IPS DF 6.9 (cell line): ENCODE data around the gene BRMS1.
"Not testable (repeated sequence)": the region's sequence is repeated elsewhere in the genome, so short reads cannot be mapped to it uniquely, and the experiment has no call there.

ENCODE experiments used
- DNase-seq: peaks from one replicate; pipeline ENCODE4 v3.0.0-alpha.2; 2013; ENCODE audit warnings: low read depth, low spot score
- H3K27ac ChIP-seq: one replicate; pipeline ENCODE4 v1.5.1; 2013; ENCODE audit warnings: low read length, control low read depth
- H3K27me3 ChIP-seq: 2 replicates; pipeline ENCODE4 v1.6.1; 2013; ENCODE audit warnings: mild to moderate bottlenecking, low read length; ENCODE audit not compliant: control insufficient read depth, insufficient read depth
- H3K36me3 ChIP-seq: 2 replicates; pipeline ENCODE4 v1.6.1; 2013; ENCODE audit warnings: low read length; ENCODE audit not compliant: control insufficient read depth, insufficient read depth
- H3K4me1 ChIP-seq: 2 replicates; pipeline ENCODE4 v1.6.1; 2013; ENCODE audit warnings: low read length; ENCODE audit not compliant: control insufficient read depth, insufficient read depth
- H3K4me3 ChIP-seq: 2 replicates; pipeline ENCODE4 v1.5.1; 2013; ENCODE audit warnings: mild to moderate bottlenecking, low read length
- H3K9me3 ChIP-seq: 2 replicates; pipeline ENCODE4 v1.6.1; 2013; ENCODE audit warnings: low read length, inconsistent platforms; ENCODE audit not compliant: control insufficient read depth, insufficient read depth
- whole genome bisulfite sequencing: extraction: QIAGEN DNeasy Blood & Tissue Kit; methylation state at CpG from one replicate; pipeline ENCODE4 v1.1.7; 2013; ENCODE audit warnings: mixed read lengths, missing lambda C conversion rate; ENCODE audit not compliant: insufficient read length, insufficient coverage; 5-methylcytosine and 5-hydroxymethylcytosine counted together

The BRMS1 gene, protein sequence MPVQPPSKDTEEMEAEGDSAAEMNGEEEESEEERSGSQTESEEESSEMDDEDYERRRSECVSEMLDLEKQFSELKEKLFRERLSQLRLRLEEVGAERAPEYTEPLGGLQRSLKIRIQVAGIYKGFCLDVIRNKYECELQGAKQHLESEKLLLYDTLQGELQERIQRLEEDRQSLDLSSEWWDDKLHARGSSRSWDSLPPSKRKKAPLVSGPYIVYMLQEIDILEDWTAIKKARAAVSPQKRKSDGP

DNA sequence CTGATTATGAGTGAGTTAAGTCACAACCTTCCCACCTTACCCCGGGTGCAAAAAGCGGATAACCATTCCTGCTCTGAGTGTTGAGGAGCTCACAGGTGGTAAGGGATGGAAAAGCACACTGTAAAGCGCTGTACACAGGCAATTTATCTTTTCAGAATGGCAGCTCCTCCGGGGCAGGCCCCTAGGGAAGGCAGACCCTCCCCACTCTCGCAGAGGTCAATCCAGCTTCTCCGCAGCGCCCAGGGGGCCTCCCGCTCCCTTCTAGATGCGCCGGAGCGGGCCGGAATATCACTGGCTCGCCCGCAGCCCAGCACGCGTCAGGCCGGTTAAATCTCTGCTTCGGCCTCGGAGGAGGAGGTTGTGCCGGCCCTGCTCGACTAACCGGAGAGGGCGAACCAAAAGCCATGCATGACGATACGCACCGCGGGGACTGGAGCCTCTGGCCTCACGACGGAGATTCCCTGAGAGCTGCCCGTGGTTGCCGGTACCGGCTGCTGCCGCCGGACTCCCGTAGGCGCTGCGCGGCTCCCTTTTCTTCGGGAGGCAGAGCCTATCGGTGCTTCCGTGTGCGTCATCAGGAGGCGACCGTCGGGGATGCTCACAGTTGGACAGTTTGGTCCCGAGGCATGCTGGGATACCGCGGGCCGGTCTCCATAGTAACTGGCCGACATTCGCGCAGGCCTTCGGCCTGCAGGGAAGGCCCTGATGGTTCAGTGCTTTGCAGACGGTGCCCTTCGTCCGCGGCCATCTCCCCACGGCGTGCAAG lies at the start of gene BRMS1:
TSS of gene BRMS1 (minus strand) at position 555 of the 766 bp plus-strand sequence. CDS start 2,870 bp downstream, outside the sequence.
- Histone ChIP-seq H3K27ac (no peak within 1 kb of the TSS), H3K36me3 (peaks cover 14% of the 10 kb centered on the region), H3K9me3 (no peaks in the 10 kb centered on the region), H3K4me1 (no peaks in the 10 kb centered on the region), H3K27me3 (no peaks in the 10 kb centered on the region), H3K4me3 (peak within 1 kb of the TSS; percentile 74)
- no CpG with 5 or more reads among the region's 59 CpGs for WGBS
- DNase-seq, result peak; percentile 95

DNA sequence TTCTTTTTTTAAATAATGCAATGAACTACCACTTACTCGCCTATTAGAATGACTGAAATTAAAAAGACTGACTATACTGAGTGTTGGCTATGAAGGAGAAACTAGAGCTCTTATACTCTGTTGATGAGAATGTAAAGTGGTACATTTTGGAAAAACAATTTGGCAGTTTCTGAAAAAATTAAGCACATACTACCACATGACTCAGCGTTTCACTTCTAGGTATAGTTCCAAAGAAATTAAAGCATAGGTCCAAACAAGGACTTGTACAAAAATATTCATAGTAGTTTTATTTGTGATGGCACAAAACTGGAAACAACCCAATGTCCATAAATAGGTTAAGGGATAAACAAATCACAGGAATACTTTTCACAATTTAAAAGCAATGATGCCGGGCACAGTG lies 49.0 kb upstream of the BRMS1 start:
- Histone ChIP-seq H3K36me3 (no peaks in the 10 kb centered on the region), H3K4me1 (no peaks in the 10 kb centered on the region), H3K27me3 (no peaks in the 10 kb centered on the region), H3K27ac (no peak overlapping the region), H3K4me3 (no peak overlapping the region), H3K9me3 (no peaks in the 10 kb centered on the region)
- WGBS, result no CpG with 5 or more reads among the region's 3 CpGs
- DNase-seq, result no peak

DNA sequence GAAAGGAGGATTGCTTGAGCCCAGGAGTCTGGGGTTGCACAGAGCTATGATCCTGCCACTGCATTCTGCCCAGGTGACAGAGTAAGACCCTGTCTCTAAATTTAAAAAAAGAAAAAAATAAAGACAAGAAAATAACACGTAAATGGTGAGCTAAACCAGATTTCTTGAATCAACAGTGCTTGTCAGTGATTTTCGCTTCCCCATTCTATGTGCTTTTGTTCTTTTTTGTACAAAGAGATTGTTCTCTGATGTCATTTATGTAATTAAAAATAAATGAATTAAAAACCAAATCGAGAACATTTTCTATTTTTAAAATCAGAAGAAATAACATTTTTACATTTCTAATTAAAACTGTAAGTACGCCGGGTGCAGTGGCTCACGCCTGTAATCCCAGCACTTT lies 46.4 kb upstream of the BRMS1 start:
- Histone ChIP-seq H3K27me3 (no peaks in the 10 kb centered on the region), H3K36me3 (no peaks in the 10 kb centered on the region), H3K4me1 (no peaks in the 10 kb centered on the region), H3K9me3 (no peaks in the 10 kb centered on the region), H3K27ac (no peak overlapping the region), H3K4me3 (no peak overlapping the region)
- no CpG with 5 or more reads among the region's 6 CpGs for WGBS
- no peak for DNase-seq

DNA sequence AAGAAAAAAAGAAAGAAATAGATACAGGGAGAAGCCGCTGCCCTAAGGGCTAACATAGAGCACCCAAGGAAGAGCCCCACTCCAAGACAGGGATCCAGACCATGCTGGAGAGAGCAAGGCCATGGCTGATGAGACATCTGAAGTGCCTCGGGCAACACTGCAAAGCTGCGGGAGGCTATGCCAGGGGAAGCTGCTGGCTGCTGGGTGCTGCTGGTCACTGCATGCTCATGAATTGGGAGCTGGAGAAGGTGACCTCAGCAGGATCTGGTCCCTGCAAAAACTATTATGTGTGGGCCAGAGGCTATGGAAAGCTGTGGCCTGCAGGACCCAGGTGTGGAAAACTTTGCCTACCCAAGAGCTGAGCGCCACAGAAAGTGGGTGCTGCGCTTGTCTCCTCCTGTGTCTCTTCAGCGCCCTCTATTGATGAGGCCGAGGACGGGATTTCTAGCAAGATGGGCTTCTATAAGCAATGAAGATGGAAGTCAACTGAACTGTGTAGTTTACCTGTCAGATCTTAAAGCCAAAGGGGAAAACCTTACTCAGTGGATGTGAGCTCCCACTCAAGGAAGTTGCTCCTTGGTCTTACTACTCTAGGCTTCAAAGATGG lies 44.0 kb upstream of the BRMS1 start:
- H3K27ac ChIP-seq, result no peak overlapping the region
- H3K4me3 ChIP-seq, result no peak overlapping the region
- H3K4me1 ChIP-seq, result no peaks in the 10 kb centered on the region
- DNase-seq, result no peak
- H3K36me3 ChIP-seq, result no peaks in the 10 kb centered on the region
- H3K9me3 ChIP-seq, result no peaks in the 10 kb centered on the region
- H3K27me3 ChIP-seq, result no peaks in the 10 kb centered on the region
- WGBS, result no CpG with 5 or more reads among the region's 8 CpGs

DNA sequence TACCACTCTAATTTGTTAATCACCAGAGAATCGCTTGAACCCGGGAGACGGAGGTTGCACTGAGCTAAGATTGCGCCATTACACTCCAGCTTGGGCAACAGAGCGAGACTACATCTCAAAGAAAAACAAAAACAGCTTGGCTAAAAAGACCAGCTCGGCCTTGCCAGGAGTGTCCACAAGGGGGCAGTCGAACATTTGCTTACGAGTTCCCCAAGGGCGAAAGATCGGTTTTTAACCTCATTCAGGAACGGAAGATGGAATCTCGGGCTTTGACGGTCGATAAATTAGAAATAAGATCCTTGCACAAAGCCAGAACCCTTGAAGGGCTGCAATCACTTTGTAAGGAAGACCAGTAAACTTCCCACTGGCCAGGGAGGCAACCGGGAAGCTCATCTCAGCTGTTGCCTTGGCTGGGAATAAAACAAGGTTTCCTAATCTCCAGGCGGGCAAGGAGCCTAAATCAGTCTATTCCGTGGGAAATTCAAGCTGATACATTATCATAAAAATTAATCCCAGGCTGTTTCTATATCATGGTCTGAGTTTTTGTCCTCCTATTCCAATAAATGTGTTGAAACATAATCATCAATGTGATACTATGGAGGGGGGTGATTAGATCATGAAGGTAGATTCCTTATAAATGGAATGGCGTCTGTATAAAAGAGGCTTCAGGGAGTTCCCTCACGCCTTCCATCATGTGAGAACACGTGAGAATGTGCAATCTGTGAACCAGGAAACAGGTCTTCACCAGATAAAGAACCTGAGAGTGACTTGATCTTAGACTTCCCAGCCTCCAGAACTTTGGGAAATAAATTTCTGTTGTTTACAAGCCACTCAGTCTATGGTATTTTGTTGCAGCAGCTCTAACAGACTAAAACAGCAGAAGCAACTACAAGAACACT lies 41.5 kb upstream of the BRMS1 start:
- DNase-seq, result peak; percentile 87
- no peaks in the 10 kb centered on the region for H3K4me1 ChIP-seq
- H3K36me3 ChIP-seq, result no peaks in the 10 kb centered on the region
- no CpG with 5 or more reads among the region's 20 CpGs for WGBS
- H3K27ac ChIP-seq, result no peak overlapping the region
- H3K4me3 ChIP-seq, result no peak overlapping the region
- H3K27me3 ChIP-seq, result no peaks in the 10 kb centered on the region
- no peaks in the 10 kb centered on the region for H3K9me3 ChIP-seq

DNA sequence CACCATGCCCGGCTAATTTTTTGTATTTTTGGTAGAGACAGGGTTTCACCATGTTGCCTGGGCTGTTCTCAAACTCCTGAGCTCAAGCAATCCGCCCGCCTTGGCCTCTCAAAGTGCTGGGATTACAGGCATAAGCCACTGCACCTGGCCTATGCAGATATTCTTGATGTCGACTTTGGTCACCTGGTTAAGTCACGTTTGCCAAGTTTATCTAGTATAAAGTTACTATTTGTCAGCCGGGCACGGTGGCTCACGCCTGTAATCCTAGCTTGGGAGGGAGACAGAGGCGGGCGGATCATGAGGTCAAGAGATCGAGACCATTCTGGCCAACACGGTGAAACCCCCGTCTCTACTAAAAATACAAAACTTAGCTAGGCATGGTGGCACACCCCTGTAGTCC lies 39.4 kb upstream of the BRMS1 start:
- not testable (repeated sequence) for H3K4me1 ChIP-seq, H3K27ac ChIP-seq, H3K27me3 ChIP-seq, H3K4me3 ChIP-seq, DNase-seq, H3K9me3 ChIP-seq, H3K36me3 ChIP-seq
- no CpG with 5 or more reads among the region's 13 CpGs for WGBS

DNA sequence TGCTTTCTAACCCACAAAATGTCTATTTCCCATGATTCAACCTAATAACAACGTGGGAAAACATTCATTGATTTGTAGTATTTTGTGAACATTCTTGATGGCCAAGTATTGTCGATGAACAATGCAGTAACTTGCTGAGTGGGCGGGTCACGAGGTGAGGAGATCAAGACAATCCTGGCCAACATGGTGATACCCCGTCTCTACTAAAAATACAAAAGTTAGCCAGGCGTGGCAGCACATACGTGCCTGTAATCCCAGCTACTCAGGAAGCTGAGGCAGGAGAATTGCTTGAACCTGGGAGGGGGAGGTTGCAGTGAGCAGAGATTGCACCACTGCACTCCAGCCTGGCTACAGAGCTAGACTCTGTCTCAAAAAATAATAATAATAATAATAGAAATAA lies 35.4 kb upstream of the BRMS1 start:
- not testable (repeated sequence) for DNase-seq, H3K27me3 ChIP-seq, H3K4me1 ChIP-seq, H3K4me3 ChIP-seq, H3K27ac ChIP-seq, H3K36me3 ChIP-seq, H3K9me3 ChIP-seq
- no CpG with 5 or more reads among the region's 7 CpGs for WGBS

DNA sequence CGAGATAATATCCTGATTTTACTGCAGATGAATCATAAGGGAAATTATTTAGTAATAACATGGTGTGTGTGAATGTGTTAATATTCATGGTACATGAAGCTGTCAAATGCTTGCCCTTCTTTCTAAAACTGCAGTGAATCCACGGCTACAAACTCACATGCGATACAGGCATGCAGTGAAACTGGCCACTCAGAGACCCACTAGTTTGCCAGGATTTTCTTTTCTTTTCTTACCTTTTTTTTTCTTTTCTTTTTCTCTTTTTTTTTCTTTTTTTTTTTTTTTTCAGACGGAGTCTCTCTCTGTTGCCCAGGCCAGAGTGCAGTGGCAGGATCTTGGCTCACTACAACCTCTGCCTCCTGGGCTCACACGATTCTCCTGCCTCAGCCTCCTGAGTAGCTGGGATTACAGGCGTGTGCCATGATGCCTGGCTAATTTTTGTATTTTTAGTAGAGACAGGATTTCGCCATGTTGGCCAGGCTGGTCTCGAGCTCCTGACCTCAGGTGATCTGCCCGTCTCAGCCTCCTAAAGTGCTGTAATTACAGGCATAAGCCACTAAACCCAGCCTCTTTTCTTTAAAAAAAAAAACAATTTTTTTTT lies 28.9 kb upstream of the BRMS1 start:
- H3K27me3 ChIP-seq, H3K36me3 ChIP-seq, H3K27ac ChIP-seq, H3K4me1 ChIP-seq, H3K4me3 ChIP-seq, DNase-seq, H3K9me3 ChIP-seq: not testable (repeated sequence)
- WGBS, result no CpG with 5 or more reads among the region's 9 CpGs

DNA sequence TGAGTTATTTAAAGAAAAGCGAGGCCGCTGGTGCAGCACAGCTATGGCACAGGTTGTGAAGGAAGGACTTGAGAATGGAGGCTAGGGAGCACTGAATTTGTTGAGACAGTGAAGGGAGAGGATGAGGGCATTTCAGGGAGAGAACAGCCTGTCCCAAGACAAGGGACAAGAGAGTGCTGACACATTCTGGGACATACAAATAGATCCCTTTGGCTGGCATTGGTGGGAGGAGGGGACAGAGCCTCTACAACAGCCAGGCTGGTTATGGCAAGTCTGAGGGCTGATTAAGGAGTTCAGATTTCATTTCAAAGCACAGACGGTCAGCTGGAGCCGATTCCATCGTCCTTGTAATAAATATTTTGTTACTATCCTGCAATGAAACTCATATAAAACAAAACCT lies 28.4 kb upstream of the BRMS1 start:
- H3K4me3 ChIP-seq, result no peak overlapping the region
- H3K4me1 ChIP-seq, result peaks cover 9% of the 10 kb centered on the region
- H3K36me3 ChIP-seq, result peaks cover 11% of the 10 kb centered on the region
- H3K9me3 ChIP-seq, result no peaks in the 10 kb centered on the region
- no peaks in the 10 kb centered on the region for H3K27me3 ChIP-seq
- WGBS, result no CpG with 5 or more reads among the region's 5 CpGs
- no peak for DNase-seq
- H3K27ac ChIP-seq, result no peak overlapping the region
